Ovary (tissue), 9 donors: ENCODE data around the gene TNS3. TPM values are rescaled to one million over a fixed set of nuclear protein-coding genes. Genes with fewer than 3 reads are reported as not detected.

Experiments used
- DNase-seq, 5 donors: peaks; one replicate each; pipeline ENCODE4 v3.0.0-alpha.2; 2019 to 2020
- H3K27ac ChIP-seq, 2 donors: fragments of 200-600 bp; one replicate each; pipeline versions ENCODE4 v1.5.1 to v1.8.0; 2019 to 2022
- H3K27me3 ChIP-seq: fragments of 200-600 bp; one replicate; pipeline ENCODE4 v1.8.0; 2022
- H3K36me3 ChIP-seq: fragments of 200-600 bp; sonication (generic); one replicate; pipeline ENCODE4 v1.5.1; 2019
- H3K4me1 ChIP-seq: one replicate; pipeline ENCODE4 v1.8.1; 2013; ENCODE audit warnings: mild to moderate bottlenecking, moderate library complexity; ENCODE audit not compliant: insufficient read depth
- H3K4me3 ChIP-seq: fragments of 200-600 bp; sonication (generic); one replicate; pipeline ENCODE4 v1.5.1; 2017
- H3K9me3 ChIP-seq, 2 donors: fragments of 200-600 bp in 1 of 2; sonication (generic) in 1 of 2; one replicate each; pipeline versions ENCODE4 v1.5.1 to v1.8.1; 2013 to 2019; ENCODE audit warnings: mild to moderate bottlenecking in 1 of 2, moderate library complexity in 1 of 2
- CTCF ChIP-seq, 3 donors: fragments of 450-650 bp in 2 of 3; fragments of 200-600 bp in 1 of 3; IDR thresholded peaks; one replicate each; pipeline versions ENCODE4 v1.5.1 to v1.8.0; 2016 to 2022; ENCODE audit warnings: antibody characterized with exemption in 3 of 3, mild to moderate bottlenecking in 1 of 3
- EP300 ChIP-seq: sonication (generic); formaldehyde crosslinking; IDR thresholded peaks from one replicate; pipeline ENCODE4 v1.6.1; 2017; ENCODE audit warnings: antibody characterized with exemption
- POLR2A ChIP-seq: fragments of 450-650 bp; IDR thresholded peaks from one replicate; pipeline ENCODE4 v1.6.1; 2017; ENCODE audit warnings: antibody characterized with exemption, mild to moderate bottlenecking, moderate library complexity
- WGBS, 3 donors: extraction: QIAGEN DNeasy Blood & Tissue Kit in 1 of 3; methylation state at CpG; one replicate each; pipeline versions ENCODE4 v1.1.5 to v1.1.7; 2013 to 2017; 5-methylcytosine and 5-hydroxymethylcytosine counted together
- intact Hi-C, 4 donors: fragments of 100-400 bp; cut with DNase I; formaldehyde crosslinking; loops; one replicate each; pipeline versions ENCODE4 v1.11.0 to v1.15.1; 2022 to 2023
- polyA plus RNA-seq, 2 donors: library from polyadenylated mRNA; stranded (reverse); fragments of 200-250 nt in 1 of 2; fragments of 350-450 nt in 1 of 2; fragmentation: Illumina TruSeq in 1 of 2; extraction: RNeasy Lipid Tissue Mini Kit (QIAGEN cat#74804) in 1 of 2; gene quantifications; one replicate each; pipeline ENCODE4 v1.2.3, GENCODE V29; 2013 to 2014
- total RNA-seq, 7 donors: library from RNA; depleted of rRNA in 2 of 7; stranded (reverse); fragments of >200 nt in 2 of 7; fragmentation: NEBNext Ultra II Directional in 3 of 7; extraction: Animal tissue kit (Norgen Biotek cat#: 25700) in 3 of 7; gene quantifications; one replicate each; pipeline versions ENCODE4 v1.1.0 to v1.2.4, GENCODE V29; 2016 to 2023
- donor health status: DM: no; HTN: no; CAD: no; lungs with moderate emphysema.
- donor health status: DM: no; HTN: no; CAD: no.
- donor health status: Bipolar disorder and iron deficiency.
- donor health status: DM: yes; HTN: yes; CAD: no.
- donor health status: DM: no; HTN: no; CAD: no.
- donor health status: DM: yes; HTN: yes; CAD: no.

The TNS3 gene
- total and polyA plus RNA-seq, 9 donors, result 36.6 to 137 (median 91.3) TPM

GRCh38 chr7:47327346-47327697 is 254.6 kb downstream of the TNS3 start:
- intact Hi-C loops, result loop anchor here in 2 of 4 donors (5.0 to 10.0 kb wide), 2 partner anchors 60 to 77 kb away; no protein-coding TSS in a partner anchor
- H3K36me3 ChIP-seq, result no peaks in the 10 kb centered on the region
- peak overlapping the region; percentile 0 for H3K4me3 ChIP-seq
- 10 to 18% (median 16%) methylated on average over 7 of the region's 7 CpGs for WGBS, 3 donors
- peaks cover 21% of the 10 kb centered on the region for H3K4me1 ChIP-seq
- peak overlapping the region; percentile 60 to 81 for H3K27ac ChIP-seq
- TF ChIP-seq CTCF (IDR thresholded peaks at IDR 0.05), result no peak
- no peak for TF ChIP-seq EP300
- TF ChIP-seq POLR2A, result no peak
- no peaks in the 10 kb centered on the region for H3K27me3 ChIP-seq
- H3K9me3 ChIP-seq, result no peaks in the 10 kb centered on the region
- DNase-seq, result no peak

- 10 to 22% (median 13%) methylated on average over 8 of the region's 8 CpGs for WGBS, 3 donors
- intact Hi-C loops, result loop anchor here in 2 of 4 donors (5.0 to 10.0 kb wide), 2 partner anchors 60 to 78 kb away; no protein-coding TSS in a partner anchor
- no peaks in the 10 kb centered on the region for H3K27me3 ChIP-seq
- peak; percentile 61 to 67 (median 64) for DNase-seq
- no peaks in the 10 kb centered on the region for H3K36me3 ChIP-seq
- H3K27ac ChIP-seq, result peak overlapping the region in 1 of 2 donors; percentile 81
- peaks cover 21% of the 10 kb centered on the region for H3K4me1 ChIP-seq
- no peak overlapping the region for H3K4me3 ChIP-seq
- no peak for TF ChIP-seq CTCF (IDR thresholded peaks at IDR 0.05)
- TF ChIP-seq EP300, result no peak
- TF ChIP-seq POLR2A, result no peak
- no peaks in the 10 kb centered on the region for H3K9me3 ChIP-seq
These were observed 255.1 kb downstream of the TNS3 start for GRCh38 chr7:47326808-47327207.

- Histone ChIP-seq H3K9me3 (no peaks in the 10 kb centered on the region), H3K4me1 (peaks cover 21% of the 10 kb centered on the region), H3K4me3 (no peak overlapping the region), H3K36me3 (no peaks in the 10 kb centered on the region), H3K27ac (peak overlapping the region in 1 of 2 donors; percentile 81), H3K27me3 (no peaks in the 10 kb centered on the region)
- intact Hi-C loops, result loop anchor here in 2 of 4 donors (5.0 to 10.0 kb wide), 2 partner anchors 59 to 79 kb away; no protein-coding TSS in a partner anchor
- TF ChIP-seq CTCF (IDR thresholded peaks at IDR 0.05), result no peak
- TF ChIP-seq EP300, result no peak
- no peak for TF ChIP-seq POLR2A
- DNase-seq, result no peak
- WGBS, 3 donors, result 40 to 50% (median 49%) methylated on average over 2 of the region's 2 CpGs
These were observed 255.7 kb downstream of the TNS3 start for GRCh38 chr7:47326220-47326619.

- Histone ChIP-seq H3K4me1 (peaks cover 21% of the 10 kb centered on the region), H3K36me3 (no peaks in the 10 kb centered on the region), H3K27ac (no peak overlapping the region), H3K9me3 (no peaks in the 10 kb centered on the region), H3K4me3 (no peak overlapping the region), H3K27me3 (no peaks in the 10 kb centered on the region)
- intact Hi-C loops, result loop anchor here in 2 of 4 donors (5.0 to 10.0 kb wide), 2 partner anchors 58 to 79 kb away; no protein-coding TSS in a partner anchor
- no peak for DNase-seq
- WGBS, 3 donors, result 87 to 92% (median 89%) methylated on average over 6 of the region's 6 CpGs
- TF ChIP-seq CTCF (IDR thresholded peaks at IDR 0.05) (no peak), EP300 (no peak), POLR2A (no peak)
These were observed 256.6 kb downstream of the TNS3 start for GRCh38 chr7:47325337-47325736.
